AG04450 (cell line): ENCODE data around the gene LCN12. TPM values are rescaled to one million over a fixed set of nuclear protein-coding genes. Genes with fewer than 3 reads are reported as not detected.

Experiments
- CTCF ChIA-PET: fragments of 300-600, 350-600 bp; formaldehyde crosslinking; extraction: SDS; loops from one replicate; lab custom pipeline; 2022; ENCODE audit warnings: antibody characterized with exemption, inconsistent platforms; lab: Charles Lee
- POLR2A ChIA-PET: fragments of 350-600 bp; formaldehyde crosslinking; extraction: SDS; loops from one replicate; lab custom pipeline; 2021; ENCODE audit warnings: antibody characterized with exemption, inconsistent platforms; lab: Yijun Ruan, JAX
- DNase-seq: peaks from one replicate; pipeline ENCODE4 v3.0.0-alpha.2; 2011; ENCODE audit warnings: low read depth, low spot score
- H3K27ac ChIP-seq: one replicate; pipeline ENCODE4 v1.5.1; 2012; ENCODE audit warnings: low read depth, low read length, control low read depth
- H3K27me3 ChIP-seq: one replicate; pipeline ENCODE4 v1.6.0; 2012; ENCODE audit warnings: low read length; ENCODE audit not compliant: control insufficient read depth, insufficient read depth
- H3K4me3 ChIP-seq: 2 replicates; pipeline ENCODE4 v1.5.1; 2011; ENCODE audit warnings: mild to moderate bottlenecking, low read depth, low read length, control low read depth
- H3K9me3 ChIP-seq: 2 replicates; pipeline ENCODE4 v1.5.1; 2012; ENCODE audit warnings: low read length; ENCODE audit not compliant: control insufficient read depth, insufficient read depth
- polyA plus RNA-seq: library from polyadenylated mRNA; depleted of rRNA; stranded (reverse); fragments of >200 nt; gene quantifications from 2 replicates; pipeline ENCODE4 v1.2.3, GENCODE V29; 2011
- TF ChIP-seq, protein P1 (sequence below): IDR thresholded peaks from 2 replicates; pipeline ENCODE4 v1.5.1; 2011; ENCODE audit warnings: low read depth, low read length, control low read depth, inconsistent platforms

LCN12 gene
- polyA plus RNA-seq, 1 experiment = not detected

DNA sequence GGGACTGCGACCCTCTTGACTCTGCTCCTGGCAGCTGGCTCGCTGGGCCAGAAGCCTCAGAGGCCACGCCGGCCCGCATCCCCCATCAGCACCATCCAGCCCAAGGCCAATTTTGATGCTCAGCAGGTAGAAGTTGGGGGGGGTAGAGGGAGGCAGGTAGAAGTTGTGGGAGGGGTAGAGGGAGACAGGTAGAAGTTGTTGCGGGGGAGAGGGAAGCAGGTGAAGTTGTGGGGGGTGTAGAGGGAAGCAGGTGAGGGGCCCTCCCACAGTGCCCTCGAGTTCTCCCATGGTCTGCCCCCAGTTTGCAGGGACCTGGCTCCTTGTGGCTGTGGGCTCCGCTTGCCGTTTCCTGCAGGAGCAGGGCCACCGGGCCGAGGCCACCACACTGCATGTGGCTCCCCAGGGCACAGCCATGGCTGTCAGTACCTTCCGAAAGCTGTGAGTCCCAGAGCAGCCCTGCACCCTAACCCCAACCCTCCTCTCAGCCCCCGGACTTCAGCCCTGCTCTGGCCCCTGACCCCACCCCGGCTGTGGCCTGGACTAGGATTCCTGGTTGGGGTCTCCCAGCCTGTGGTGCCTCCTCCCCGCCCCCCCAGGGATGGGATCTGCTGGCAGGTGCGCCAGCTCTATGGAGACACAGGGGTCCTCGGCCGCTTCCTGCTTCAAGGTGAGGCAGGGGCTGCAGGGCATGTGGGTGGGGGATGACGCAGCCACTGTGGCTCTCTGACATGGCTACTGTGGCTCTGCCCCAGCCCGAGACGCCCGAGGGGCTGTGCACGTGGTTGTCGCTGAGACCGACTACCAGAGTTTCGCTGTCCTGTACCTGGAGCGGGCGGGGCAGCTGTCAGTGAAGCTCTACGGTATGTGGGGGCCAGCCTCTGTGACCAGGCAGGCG is 6.5 kb upstream of the LCN12 start:
- CTCF ChIA-PET = interaction anchor here (0.5 to 4.0 kb wide), 5 partner anchors 55 to 278 kb away, joined by 3 to 105 read pairs (median 5); no protein-coding TSS in a partner anchor

DNA sequence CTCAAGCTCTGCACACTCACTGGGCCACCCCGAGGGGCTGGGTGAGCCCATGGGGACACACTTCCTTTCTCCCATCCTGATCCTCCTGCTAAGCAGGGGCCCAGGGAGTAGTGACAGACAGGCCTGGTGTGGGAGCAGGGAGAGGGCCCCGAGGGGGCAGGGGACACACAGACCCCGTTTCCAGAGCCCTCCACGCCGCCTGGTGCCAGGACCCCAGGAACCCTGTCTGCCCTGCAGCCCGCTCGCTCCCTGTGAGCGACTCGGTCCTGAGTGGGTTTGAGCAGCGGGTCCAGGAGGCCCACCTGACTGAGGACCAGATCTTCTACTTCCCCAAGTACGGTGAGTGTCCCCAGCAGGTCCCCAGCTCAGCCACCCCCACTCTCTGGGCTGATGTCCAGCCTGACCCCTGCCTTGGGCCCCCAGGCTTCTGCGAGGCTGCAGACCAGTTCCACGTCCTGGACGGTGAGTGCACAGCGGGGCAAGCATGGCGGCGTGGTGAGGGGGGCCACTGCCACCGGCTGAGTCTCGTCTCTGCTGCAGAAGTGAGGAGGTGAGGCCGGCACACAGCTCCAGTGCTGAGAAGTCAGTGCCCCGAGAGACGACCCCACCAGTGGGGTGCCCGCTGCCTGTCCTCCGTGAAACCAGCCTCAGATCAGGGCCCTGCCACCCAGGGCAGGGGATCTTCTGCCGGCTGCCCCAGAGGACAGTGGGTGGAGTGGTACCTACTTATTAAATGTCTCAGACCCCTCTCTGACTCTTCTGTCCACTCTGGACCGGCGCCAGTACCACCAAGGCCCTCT is 5.6 kb upstream of the LCN12 start:
- DNase-seq = no peak
- Histone ChIP-seq H3K9me3 (peaks cover 9% of the 10 kb centered on the region; the same call in 1 of the 2 replicates), H3K27ac (no peak overlapping the region), H3K4me3 (no peak overlapping the region), H3K27me3 (no peaks in the 10 kb centered on the region)
- CTCF ChIA-PET = interaction anchor here (0.5 to 4.0 kb wide), 5 partner anchors 54 to 277 kb away, joined by 3 to 105 read pairs (median 15); no protein-coding TSS in a partner anchor
- TF ChIP-seq, protein P1, sequence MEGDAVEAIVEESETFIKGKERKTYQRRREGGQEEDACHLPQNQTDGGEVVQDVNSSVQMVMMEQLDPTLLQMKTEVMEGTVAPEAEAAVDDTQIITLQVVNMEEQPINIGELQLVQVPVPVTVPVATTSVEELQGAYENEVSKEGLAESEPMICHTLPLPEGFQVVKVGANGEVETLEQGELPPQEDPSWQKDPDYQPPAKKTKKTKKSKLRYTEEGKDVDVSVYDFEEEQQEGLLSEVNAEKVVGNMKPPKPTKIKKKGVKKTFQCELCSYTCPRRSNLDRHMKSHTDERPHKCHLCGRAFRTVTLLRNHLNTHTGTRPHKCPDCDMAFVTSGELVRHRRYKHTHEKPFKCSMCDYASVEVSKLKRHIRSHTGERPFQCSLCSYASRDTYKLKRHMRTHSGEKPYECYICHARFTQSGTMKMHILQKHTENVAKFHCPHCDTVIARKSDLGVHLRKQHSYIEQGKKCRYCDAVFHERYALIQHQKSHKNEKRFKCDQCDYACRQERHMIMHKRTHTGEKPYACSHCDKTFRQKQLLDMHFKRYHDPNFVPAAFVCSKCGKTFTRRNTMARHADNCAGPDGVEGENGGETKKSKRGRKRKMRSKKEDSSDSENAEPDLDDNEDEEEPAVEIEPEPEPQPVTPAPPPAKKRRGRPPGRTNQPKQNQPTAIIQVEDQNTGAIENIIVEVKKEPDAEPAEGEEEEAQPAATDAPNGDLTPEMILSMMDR = no peak
- POLR2A ChIA-PET = no interaction called here

More for the DNA sequence above, 6.5 kb upstream of the LCN12 start:
- TF ChIP-seq, protein P1 = no peak
- Histone ChIP-seq H3K9me3 (peaks cover 12% of the 10 kb centered on the region; the same call in 1 of the 2 replicates), H3K4me3 (no peak overlapping the region), H3K27me3 (no peaks in the 10 kb centered on the region), H3K27ac (no peak overlapping the region)
- DNase-seq = no peak
- POLR2A ChIA-PET = no interaction called here

DNA sequence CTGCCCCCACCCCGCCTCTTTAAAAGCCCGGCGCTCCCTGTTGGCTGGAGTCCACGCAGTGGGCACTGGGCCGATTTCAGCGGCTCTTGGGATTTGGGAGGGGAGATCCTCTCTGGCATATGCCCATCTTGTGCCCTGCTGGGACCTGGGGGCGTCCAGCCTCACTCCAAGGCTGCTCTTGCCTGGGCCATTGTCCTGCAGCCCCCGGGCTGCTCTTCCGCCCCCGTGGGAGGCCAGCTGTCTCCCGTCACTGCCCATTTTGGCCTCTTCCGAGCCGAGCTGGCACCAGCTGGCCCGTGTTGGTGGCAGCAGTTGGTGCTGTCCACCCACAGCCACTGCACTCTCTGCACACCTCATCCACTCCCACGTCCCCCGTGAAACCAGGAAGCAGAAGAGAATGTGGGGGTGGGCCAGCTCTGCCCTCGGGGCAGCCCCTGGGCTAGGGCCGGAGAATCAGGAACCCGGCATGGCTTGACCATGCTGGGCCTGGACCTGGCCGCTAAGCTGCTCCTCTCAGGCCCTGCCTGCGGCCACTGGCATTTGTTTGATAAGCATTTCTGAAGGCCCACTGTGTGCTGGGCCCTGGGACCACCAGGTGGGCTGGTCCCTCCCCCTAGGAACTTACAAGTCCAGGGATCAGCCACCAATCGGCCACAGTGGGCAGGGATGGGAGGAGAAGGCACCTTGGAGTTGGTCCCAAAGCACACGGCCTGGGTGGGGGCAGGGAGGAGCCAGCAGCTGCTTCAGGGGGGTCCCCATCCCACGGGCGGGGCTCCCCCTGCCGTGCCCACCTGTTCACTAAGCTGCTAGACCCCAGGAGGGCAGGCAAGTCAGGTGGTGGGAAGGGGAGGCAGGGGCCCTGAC is 4.8 kb upstream of the LCN12 start:
- Histone ChIP-seq H3K4me3 (no peak overlapping the region), H3K27me3 (no peaks in the 10 kb centered on the region), H3K27ac (no peak overlapping the region), H3K9me3 (peaks cover 6% of the 10 kb centered on the region; the same call in 1 of the 2 replicates)
- TF ChIP-seq, protein P1 = no peak
- CTCF ChIA-PET = interaction anchor here (1.0 to 4.0 kb wide), 12 partner anchors 15 to 121 kb away, joined by 3 to 105 read pairs (median 4); partner anchors contain the start of gene FUT7
- POLR2A ChIA-PET = interaction anchor here (1.4 kb wide), 1 partner anchor 88 kb away, joined by 10 read pairs; no protein-coding TSS in a partner anchor
- DNase-seq = no peak

DNA sequence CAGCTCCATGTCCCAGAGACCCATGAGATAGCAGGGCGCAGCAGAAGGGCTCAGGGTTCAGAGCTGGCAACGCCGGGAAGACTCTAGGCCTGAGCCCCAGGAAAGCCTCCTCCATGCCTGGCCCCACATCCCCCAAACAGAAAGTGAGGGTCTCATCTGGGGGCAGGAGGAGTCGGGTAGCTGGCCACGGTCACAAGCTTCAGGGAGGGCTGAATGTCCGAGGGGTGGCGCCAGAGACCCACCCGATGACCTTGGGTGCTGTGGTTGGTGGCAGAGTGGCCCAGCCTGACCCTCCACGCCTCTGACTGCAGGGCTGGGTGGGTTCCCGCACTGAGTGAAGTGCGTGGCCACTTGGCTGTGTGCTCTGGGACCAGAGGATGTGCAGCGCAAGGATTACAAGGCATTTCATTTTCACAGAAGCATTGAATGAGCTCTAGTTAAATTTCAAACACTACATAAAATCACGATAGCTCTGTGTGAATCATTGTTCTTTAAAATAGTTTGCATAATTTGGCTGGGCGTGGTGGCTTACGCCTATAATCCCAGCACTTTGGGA is 4.0 kb upstream of the LCN12 start:
- POLR2A ChIA-PET = interaction anchor here (0.6 to 1.4 kb wide), 2 partner anchors 87 to 220 kb away, joined by 3 to 10 read pairs; no protein-coding TSS in a partner anchor
- no peak for DNase-seq
- no peak overlapping the region for H3K27ac ChIP-seq

More for the DNA sequence above, 4.0 kb upstream of the LCN12 start:
- CTCF ChIA-PET = interaction anchor here (0.6 to 4.0 kb wide), 18 partner anchors 12 to 183 kb away, joined by 3 to 105 read pairs (median 4); partner anchors contain the start of gene FUT7
- Histone ChIP-seq H3K4me3 (no peak overlapping the region), H3K27me3 (no peaks in the 10 kb centered on the region), H3K9me3 (no peaks in the 10 kb centered on the region; the same call in 1 of the 2 replicates)
- TF ChIP-seq, protein P1 = peak; percentile 57
